Neutrophil (primary cell): ENCODE results near the gene PTRHD1.

ENCODE experiments used
- H3K27ac ChIP-seq: fragments of 200-600 bp; sonication (generic); 2 replicates; pipeline ENCODE4 v1.5.1; 2016; ENCODE audit warnings: mild to moderate bottlenecking, moderate library complexity
- H3K27me3 ChIP-seq: fragments of 200-600 bp; sonication (generic); 2 replicates; pipeline ENCODE4 v1.6.0; 2016; ENCODE audit warnings: mild to moderate bottlenecking
- H3K36me3 ChIP-seq: fragments of 200-600 bp; sonication (generic); 2 replicates; pipeline ENCODE4 v1.5.1; 2017
- H3K4me1 ChIP-seq, 2 experiments: fragments of 200-600 bp in 1 of 2; sonication (generic) in 1 of 2; 1 replicate in 1 of 2; 2 replicates in 1 of 2; pipeline versions ENCODE4 v1.5.1 to v1.6.1; 2013 to 2016; ENCODE audit warnings: low read depth in 1 of 2, low read length in 1 of 2, mild to moderate bottlenecking in 1 of 2, moderate library complexity in 1 of 2; ENCODE audit not compliant: control insufficient read depth in 1 of 2, insufficient read depth in 1 of 2
- H3K4me3 ChIP-seq, 2 experiments: fragments of 200-600 bp in 1 of 2; sonication (generic) in 1 of 2; 1 replicate in 1 of 2; 2 replicates in 1 of 2; pipeline ENCODE4 v1.5.1; 2013 to 2016; ENCODE audit warnings: low read depth in 1 of 2, low read length in 1 of 2, mild to moderate bottlenecking in 1 of 2, moderate library complexity in 1 of 2
- H3K9me3 ChIP-seq: fragments of 200-600 bp; sonication (generic); 2 replicates; pipeline ENCODE4 v1.5.1; 2016
- CTCF ChIP-seq: fragments of 200-600 bp; sonication (generic); IDR thresholded peaks from 2 replicates; pipeline ENCODE4 v1.5.1; 2016; ENCODE audit warnings: antibody characterized with exemption

PTRHD1 gene

GRCh38 chr2:24768601-24769000 lies 24.6 kb downstream of the PTRHD1 start:
- TF ChIP-seq CTCF = no peak
- H3K4me1 ChIP-seq = no peaks in the 10 kb centered on the region
- no peak overlapping the region for H3K27ac ChIP-seq
- H3K27me3 ChIP-seq = no peaks in the 10 kb centered on the region
- peaks cover 60% of the 10 kb centered on the region for H3K36me3 ChIP-seq
- H3K4me3 ChIP-seq = no peak overlapping the region
- no peaks in the 10 kb centered on the region for H3K9me3 ChIP-seq

GRCh38 chr2:24768013-24768412 lies 25.2 kb downstream of the PTRHD1 start:
- Histone ChIP-seq H3K9me3 (no peaks in the 10 kb centered on the region), H3K27ac (no peak overlapping the region), H3K4me3 (no peak overlapping the region), H3K4me1 (no peaks in the 10 kb centered on the region), H3K36me3 (peaks cover 65% of the 10 kb centered on the region), H3K27me3 (no peaks in the 10 kb centered on the region)
- no peak for TF ChIP-seq CTCF

- Histone ChIP-seq H3K27ac (no peak overlapping the region), H3K27me3 (no peaks in the 10 kb centered on the region), H3K4me1 (no peaks in the 10 kb centered on the region), H3K36me3 (peaks cover 79% of the 10 kb centered on the region), H3K4me3 (no peak overlapping the region), H3K9me3 (no peaks in the 10 kb centered on the region)
- no peak for TF ChIP-seq CTCF
Observed at GRCh38 chr2:24766609-24767008, 26.6 kb downstream of the PTRHD1 start.

DNA sequence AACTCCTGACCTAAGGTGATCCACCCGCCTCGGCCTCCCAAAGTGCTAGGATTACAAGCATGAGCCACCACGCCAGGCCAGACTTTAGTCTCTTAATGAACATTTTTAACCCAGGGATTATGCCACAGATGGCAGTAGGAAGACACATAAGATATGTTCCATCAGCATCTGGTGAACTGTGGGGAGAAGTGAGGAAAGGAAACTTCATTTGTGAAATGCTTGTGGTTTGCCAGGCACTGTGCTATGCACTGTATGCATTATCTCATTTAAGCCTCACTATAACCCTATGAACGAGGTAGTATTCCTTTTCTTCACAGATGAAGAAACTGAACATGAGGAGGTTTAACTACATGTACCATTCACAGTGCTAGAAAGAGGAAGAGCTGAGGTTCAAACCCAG lies 29.3 kb downstream of the PTRHD1 start:
- H3K27me3 ChIP-seq = no peaks in the 10 kb centered on the region
- peaks cover 79% of the 10 kb centered on the region for H3K36me3 ChIP-seq
- no peak for TF ChIP-seq CTCF
- H3K4me3 ChIP-seq = no peak overlapping the region
- no peaks in the 10 kb centered on the region for H3K4me1 ChIP-seq
- H3K27ac ChIP-seq = no peak overlapping the region
- no peaks in the 10 kb centered on the region for H3K9me3 ChIP-seq

GRCh38 chr2:24762518-24762917 lies 30.7 kb downstream of the PTRHD1 start:
- TF ChIP-seq CTCF = no peak
- Histone ChIP-seq H3K27ac (no peak overlapping the region), H3K4me3 (no peak overlapping the region), H3K36me3 (peaks cover 80% of the 10 kb centered on the region), H3K4me1 (no peaks in the 10 kb centered on the region), H3K27me3 (no peaks in the 10 kb centered on the region), H3K9me3 (no peaks in the 10 kb centered on the region)

DNA sequence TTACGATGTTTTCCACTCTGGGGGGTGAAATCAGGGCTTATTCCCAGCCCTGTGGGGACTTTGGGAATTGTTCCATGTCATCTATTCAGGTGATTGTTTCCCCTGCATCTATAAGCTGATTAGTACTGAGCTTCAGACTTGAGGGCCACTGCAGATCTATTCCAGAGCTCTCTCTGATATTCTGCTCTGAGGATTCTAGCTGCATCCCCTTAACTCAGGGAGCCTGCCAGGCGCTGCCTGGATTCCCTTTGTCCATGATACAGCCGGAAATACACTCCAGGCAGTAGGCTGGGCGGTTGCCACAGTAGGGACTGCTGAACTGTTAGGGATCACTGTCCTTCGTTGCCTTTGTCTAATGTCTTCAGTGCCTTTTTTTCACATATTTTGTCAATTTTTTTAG lies 31.3 kb downstream of the PTRHD1 start:
- Histone ChIP-seq H3K27me3 (no peaks in the 10 kb centered on the region), H3K4me1 (no peaks in the 10 kb centered on the region), H3K27ac (no peak overlapping the region), H3K9me3 (no peaks in the 10 kb centered on the region), H3K4me3 (no peak overlapping the region), H3K36me3 (peaks cover 80% of the 10 kb centered on the region)
- TF ChIP-seq CTCF = no peak
